Gastroesophageal sphincter (tissue), 3 donors: ENCODE results near the gene DHRS7.

Source experiments
- POLR2A ChIP-seq, 2 donors: fragments of 450-650 bp; IDR thresholded peaks; one replicate each; pipeline ENCODE4 v1.6.1; 2017; ENCODE audit warnings: antibody characterized with exemption in 2 of 2, mild to moderate bottlenecking in 2 of 2, moderate library complexity in 1 of 2
- POLR2AphosphoS5 ChIP-seq: sonication (generic); formaldehyde crosslinking; IDR thresholded peaks from one replicate; pipeline ENCODE4 v1.6.1; 2017; ENCODE audit warnings: antibody characterized with exemption
- TF ChIP-seq, protein P1 (sequence below), 4 experiments: fragments of 200-600 bp in 2 of 4; fragments of 450-650 bp in 2 of 4; sonication (generic) in 1 of 4; IDR thresholded peaks; one replicate each; pipeline ENCODE4 v1.5.1; 2017 to 2019; ENCODE audit warnings: antibody characterized with exemption in 4 of 4, mild to moderate bottlenecking in 2 of 4, moderate library complexity in 2 of 4

DNA sequence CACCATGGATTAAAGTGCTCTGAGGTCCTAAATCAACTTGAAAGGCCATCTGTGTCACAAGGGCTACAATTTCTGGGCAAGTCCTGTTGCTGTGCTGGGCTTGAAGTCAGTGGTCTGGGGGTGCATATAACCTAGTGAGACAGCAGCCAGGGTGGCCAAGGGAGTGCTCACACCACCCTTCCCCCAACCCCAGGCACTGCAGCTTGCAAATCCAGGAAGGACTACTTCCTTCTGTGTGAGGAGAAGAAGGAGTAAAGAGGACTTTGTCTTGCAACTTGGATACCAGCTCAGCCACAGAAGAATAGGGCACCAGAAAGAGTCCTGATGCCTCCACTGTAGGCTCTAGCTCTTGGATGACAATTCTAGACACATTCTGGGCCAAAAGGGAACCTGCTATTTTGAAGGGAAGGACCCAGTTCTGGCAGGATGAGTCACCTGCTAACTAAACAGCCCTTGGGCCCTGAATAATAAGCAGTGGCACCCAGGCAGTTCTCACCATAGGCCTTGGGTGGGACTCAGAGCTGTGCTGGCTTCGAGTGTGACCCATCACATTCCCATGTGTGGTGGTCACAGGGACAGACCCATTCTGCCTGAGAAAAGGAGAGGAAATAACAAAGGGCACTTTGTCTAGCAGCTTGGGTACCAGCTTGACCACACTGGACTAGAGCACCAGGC, 32.6 kb upstream of the DHRS7 start:
- TF ChIP-seq, protein P1, sequence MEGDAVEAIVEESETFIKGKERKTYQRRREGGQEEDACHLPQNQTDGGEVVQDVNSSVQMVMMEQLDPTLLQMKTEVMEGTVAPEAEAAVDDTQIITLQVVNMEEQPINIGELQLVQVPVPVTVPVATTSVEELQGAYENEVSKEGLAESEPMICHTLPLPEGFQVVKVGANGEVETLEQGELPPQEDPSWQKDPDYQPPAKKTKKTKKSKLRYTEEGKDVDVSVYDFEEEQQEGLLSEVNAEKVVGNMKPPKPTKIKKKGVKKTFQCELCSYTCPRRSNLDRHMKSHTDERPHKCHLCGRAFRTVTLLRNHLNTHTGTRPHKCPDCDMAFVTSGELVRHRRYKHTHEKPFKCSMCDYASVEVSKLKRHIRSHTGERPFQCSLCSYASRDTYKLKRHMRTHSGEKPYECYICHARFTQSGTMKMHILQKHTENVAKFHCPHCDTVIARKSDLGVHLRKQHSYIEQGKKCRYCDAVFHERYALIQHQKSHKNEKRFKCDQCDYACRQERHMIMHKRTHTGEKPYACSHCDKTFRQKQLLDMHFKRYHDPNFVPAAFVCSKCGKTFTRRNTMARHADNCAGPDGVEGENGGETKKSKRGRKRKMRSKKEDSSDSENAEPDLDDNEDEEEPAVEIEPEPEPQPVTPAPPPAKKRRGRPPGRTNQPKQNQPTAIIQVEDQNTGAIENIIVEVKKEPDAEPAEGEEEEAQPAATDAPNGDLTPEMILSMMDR (IDR thresholded peaks at IDR 0.05), result no peak
- TF ChIP-seq POLR2AphosphoS5, result no peak
- no peak for TF ChIP-seq POLR2A (IDR thresholded peaks at IDR 0.05)
